ENCODE results near the gene GMCL1.

GMCL1 gene

DNA sequence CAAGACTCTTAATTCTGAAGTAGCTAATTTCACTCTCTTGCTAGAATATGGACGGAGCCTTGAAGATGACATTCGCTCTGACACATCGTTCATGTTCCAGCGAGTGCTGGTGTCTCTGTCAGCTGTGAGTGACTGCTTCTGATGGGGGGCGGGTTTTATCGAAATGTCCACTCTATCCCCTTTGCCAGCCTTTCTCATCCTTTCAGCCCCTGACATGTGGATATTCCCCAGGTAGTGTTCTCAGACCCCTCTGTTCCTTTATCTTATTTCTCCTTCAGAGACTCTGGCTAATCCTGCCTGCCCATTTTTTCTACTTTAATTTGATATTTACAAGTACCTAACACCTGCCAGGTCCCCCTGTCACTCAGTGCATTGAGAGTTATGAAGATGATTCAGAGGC is 18.9 kb upstream of the GMCL1 start:
- FAIRE-seq (no peak), DNase-seq (ENCODE audit: insufficient read length, low spot score) (no peak)
- TF ChIP-seq, protein P1, sequence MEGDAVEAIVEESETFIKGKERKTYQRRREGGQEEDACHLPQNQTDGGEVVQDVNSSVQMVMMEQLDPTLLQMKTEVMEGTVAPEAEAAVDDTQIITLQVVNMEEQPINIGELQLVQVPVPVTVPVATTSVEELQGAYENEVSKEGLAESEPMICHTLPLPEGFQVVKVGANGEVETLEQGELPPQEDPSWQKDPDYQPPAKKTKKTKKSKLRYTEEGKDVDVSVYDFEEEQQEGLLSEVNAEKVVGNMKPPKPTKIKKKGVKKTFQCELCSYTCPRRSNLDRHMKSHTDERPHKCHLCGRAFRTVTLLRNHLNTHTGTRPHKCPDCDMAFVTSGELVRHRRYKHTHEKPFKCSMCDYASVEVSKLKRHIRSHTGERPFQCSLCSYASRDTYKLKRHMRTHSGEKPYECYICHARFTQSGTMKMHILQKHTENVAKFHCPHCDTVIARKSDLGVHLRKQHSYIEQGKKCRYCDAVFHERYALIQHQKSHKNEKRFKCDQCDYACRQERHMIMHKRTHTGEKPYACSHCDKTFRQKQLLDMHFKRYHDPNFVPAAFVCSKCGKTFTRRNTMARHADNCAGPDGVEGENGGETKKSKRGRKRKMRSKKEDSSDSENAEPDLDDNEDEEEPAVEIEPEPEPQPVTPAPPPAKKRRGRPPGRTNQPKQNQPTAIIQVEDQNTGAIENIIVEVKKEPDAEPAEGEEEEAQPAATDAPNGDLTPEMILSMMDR (IDR thresholded peaks at IDR 0.05; ENCODE audit: insufficient read depth, missing control alignments) = no peak

DNA sequence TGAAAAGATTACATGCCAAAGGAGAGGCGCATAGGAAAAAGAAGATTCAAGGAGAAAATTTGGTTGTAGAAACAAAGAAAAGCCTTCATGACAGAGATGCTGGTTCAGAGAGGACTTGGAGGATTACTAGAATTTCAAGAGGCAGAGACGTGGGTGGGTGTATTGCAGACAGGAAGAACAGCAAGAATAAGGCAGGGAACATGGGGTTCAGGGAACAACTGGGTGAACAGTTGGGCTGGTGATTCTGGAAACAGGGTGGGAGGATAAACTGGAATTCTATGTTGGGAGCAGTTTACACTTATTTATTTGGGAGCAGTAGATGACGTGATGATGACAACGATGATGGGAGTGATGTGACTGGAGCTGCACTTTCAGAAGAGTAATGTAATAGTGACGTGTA is 18.4 kb upstream of the GMCL1 start:
- TF ChIP-seq, protein P1 (IDR thresholded peaks at IDR 0.05; ENCODE audit: insufficient read depth, missing control alignments) = no peak
- DNase-seq (ENCODE audit: insufficient read length, low spot score) = no peak
- FAIRE-seq = no peak

DNA sequence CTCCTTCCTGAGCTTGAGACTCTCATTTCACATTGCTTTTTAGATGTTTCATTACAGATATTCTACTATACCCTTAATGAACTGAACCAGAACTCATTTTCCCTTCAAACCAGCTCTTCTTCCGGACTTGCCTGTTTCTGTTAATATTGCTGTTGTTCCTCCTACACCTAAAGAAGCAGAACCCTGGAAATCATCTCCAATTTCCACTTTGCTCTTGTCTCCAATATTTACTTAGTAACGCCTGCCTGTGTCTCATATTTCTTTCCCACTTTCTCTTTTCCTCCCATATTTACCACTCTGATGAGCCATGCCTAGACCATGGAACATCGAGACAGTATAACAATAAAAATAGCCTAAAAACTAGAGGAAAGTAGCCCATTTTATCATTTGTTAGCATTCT is 17.9 kb upstream of the GMCL1 start:
- FAIRE-seq (no peak), DNase-seq (ENCODE audit: insufficient read length, low spot score) (no peak)
- TF ChIP-seq, protein P1 (IDR thresholded peaks at IDR 0.05; ENCODE audit: insufficient read depth, missing control alignments) = no peak

DNA sequence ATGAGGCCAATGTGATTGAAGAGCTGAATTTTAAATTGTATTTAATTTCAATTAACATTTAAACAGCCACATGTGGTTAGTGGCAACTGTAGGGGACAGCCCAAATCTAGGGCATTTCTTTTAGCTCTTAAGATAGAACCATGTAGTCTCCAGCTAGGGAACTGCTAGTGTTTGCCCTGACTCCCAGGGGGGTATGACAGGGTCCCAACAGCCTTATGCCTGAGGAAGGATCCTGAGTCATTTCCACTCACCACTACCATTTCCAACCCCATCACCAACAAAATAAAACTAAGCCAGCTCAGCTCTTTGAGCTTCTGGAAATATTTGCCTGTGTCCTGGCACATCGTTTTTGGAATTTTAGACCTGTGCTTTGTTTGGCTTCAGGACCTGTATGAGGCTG is 13.7 kb upstream of the GMCL1 start:
- DNase-seq (ENCODE audit: insufficient read length, low spot score) (no peak), FAIRE-seq (no peak)
- TF ChIP-seq, protein P1 (IDR thresholded peaks at IDR 0.05; ENCODE audit: insufficient read depth, missing control alignments) = no peak

DNA sequence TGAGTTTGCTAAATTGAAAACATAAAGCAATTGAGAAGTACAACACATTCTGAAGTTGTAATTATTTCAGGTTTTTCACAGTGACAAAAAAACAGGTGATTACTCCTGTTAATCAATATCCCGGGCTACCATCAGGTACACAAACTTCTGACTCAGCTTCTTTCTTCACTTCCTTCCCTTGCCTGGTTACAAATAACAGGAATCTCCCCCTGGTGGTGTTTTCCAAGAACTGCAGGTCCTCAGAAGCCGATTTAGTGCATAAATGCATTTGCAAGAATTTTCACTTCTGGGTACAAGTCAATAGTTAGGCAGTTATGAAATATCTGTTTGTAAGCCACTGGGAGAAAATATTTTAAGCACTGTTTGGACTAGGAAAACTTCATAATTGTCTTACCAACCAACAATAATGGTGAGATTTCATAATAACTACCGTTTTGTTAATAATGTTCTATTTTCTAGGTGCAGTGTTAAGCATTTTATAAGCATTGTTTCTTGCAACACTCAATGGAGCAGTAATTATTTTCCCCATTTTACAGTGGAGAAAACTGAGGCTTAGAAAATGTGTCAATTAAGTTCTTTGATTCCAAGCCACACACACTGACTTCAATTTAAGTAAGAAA is 12.4 kb upstream of the GMCL1 start:
- FAIRE-seq (peak; percentile 29), DNase-seq (ENCODE audit: insufficient read length, low spot score) (no peak)
- TF ChIP-seq, protein P1 (IDR thresholded peaks at IDR 0.05; ENCODE audit: insufficient read depth, missing control alignments) = peak; percentile 81

DNA sequence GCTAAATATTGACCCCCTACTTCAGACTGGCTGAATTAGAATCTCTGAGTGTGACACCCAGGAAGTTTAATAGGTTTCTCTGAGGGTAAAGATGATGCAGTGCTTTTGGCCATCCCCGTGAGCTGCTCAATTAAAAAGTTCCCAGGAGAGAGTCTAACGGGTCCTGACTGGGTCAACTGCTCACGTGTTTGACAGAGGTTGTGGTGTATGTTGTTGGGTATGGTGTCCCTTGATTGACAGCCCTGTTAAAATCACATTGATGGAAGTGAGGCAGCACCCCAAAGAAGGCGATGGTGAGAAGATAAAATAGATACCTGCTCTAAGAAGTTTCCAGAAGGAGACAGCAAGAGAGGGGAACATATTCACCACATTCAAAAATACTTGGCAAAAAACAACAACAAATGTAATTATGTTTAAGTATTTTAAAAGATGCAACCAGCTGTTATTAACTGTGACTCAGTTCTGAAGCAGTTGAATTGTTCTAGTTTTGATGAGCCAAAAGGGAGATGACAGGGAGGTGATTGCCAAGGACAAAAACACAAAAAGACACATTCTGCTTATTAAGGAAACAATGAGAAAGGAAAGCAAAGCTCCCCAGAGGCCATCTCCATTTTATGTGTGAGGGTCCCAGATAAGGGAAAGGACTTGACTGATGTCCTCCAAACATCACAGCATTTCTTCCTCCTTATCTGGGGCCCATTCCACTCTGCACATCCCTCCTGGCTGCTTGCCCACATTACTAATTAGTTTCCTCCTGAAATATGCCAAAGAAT is 11.5 kb upstream of the GMCL1 start:
- DNase-seq (ENCODE audit: insufficient read length, low spot score) = no peak
- TF ChIP-seq, protein P1 (IDR thresholded peaks at IDR 0.05; ENCODE audit: insufficient read depth, missing control alignments) = no peak
- FAIRE-seq = no peak
